Neural cell (in vitro differentiated cells): ENCODE data around the gene UHRF1. TPM values are rescaled to one million over a fixed set of nuclear protein-coding genes. Genes with fewer than 3 reads are reported as not detected.

ENCODE experiments used
- H2AFZ ChIP-seq: fragments of 200-600, 300-800 bp; sonication (generic), shearing (Covaris generic); 2 replicates; pipeline ENCODE4 v1.6.0; 2014; ENCODE audit warnings: low read depth, mild to moderate bottlenecking, antibody characterized with exemption, low read length, moderate library complexity
- H3F3A ChIP-seq: fragments of 200-600 bp; shearing (Covaris generic); 2 replicates; pipeline ENCODE4 v1.6.1; 2016; ENCODE audit warnings: mild to moderate bottlenecking, moderate library complexity, mixed read lengths, antibody characterized with exemption, low read length; ENCODE audit not compliant: insufficient read depth, poor library complexity, severe bottlenecking
- H3K27ac ChIP-seq: fragments of 200-600, 300-800 bp; sonication (generic), shearing (Covaris generic); 2 replicates; pipeline ENCODE4 v1.5.1; 2014; ENCODE audit warnings: mild to moderate bottlenecking, low read length, moderate library complexity
- H3K27me3 ChIP-seq: fragments of 300-800, 200-600 bp; sonication (generic), shearing (Covaris generic); 2 replicates; pipeline ENCODE4 v1.6.0; 2014; ENCODE audit warnings: mild to moderate bottlenecking, low read depth, low read length, moderate library complexity; ENCODE audit not compliant: insufficient read depth
- H3K36me3 ChIP-seq: fragments of 300-800, 200-600 bp; sonication (generic), shearing (Covaris generic); 2 replicates; pipeline ENCODE4 v1.5.1; 2014; ENCODE audit warnings: mild to moderate bottlenecking, antibody characterized with exemption, low read length, moderate library complexity; ENCODE audit not compliant: insufficient read depth
- H3K4me2 ChIP-seq: fragments of 300-800, 200-600 bp; sonication (generic), shearing (Covaris generic); 2 replicates; pipeline ENCODE4 v1.6.0; 2014; ENCODE audit warnings: mild to moderate bottlenecking, low read length
- H3K4me3 ChIP-seq: fragments of 300-800, 200-600 bp; sonication (generic), shearing (Covaris generic); 2 replicates; pipeline ENCODE4 v1.5.1; 2014; ENCODE audit warnings: mild to moderate bottlenecking, low read length, moderate library complexity
- H3K79me2 ChIP-seq: fragments of 200-600 bp; shearing (Covaris generic); replicated peaks from 2 replicates; pipeline ENCODE4 v1.6.0; 2014; ENCODE audit warnings: mild to moderate bottlenecking, low read length, moderate library complexity; ENCODE audit not compliant: insufficient read depth
- H3K9ac ChIP-seq: fragments of 300-800, 200-600 bp; sonication (generic), shearing (Covaris generic); 2 replicates; pipeline ENCODE4 v1.6.1; 2016; ENCODE audit warnings: mild to moderate bottlenecking, low read length, mixed read lengths
- H3K9me2 ChIP-seq: fragments of 200-600 bp; shearing (Covaris generic); 2 replicates; pipeline ENCODE4 v1.6.1; 2016; ENCODE audit warnings: mild to moderate bottlenecking, low read length, mixed read lengths; ENCODE audit not compliant: insufficient read depth
- H3K9me3 ChIP-seq: fragments of 200-600, 300-800 bp; sonication (generic), shearing (Covaris generic); 2 replicates; pipeline ENCODE4 v1.6.1; 2016; ENCODE audit warnings: mild to moderate bottlenecking, mixed run types, low read length, moderate library complexity, mixed read lengths
- H4K20me1 ChIP-seq: fragments of 200-600 bp; shearing (Covaris generic); 2 replicates; pipeline ENCODE4 v1.6.1; 2016; ENCODE audit warnings: mild to moderate bottlenecking, mixed run types; ENCODE audit not compliant: insufficient read depth
- CTCF ChIP-seq: fragments of 450-650 bp; IDR thresholded peaks from 2 replicates; pipeline ENCODE4 v1.5.1; 2014; ENCODE audit warnings: antibody characterized with exemption, mild to moderate bottlenecking, moderate library complexity; ENCODE audit not compliant: poor library complexity, severe bottlenecking
- EP300 ChIP-seq: fragments of 450-650 bp; conservative IDR thresholded peaks from 2 replicates; pipeline ENCODE4 v1.6.1; 2014; ENCODE audit warnings: antibody characterized with exemption, mild to moderate bottlenecking, moderate library complexity; ENCODE audit not compliant: poor library complexity, severe bottlenecking
- EZH2 ChIP-seq: fragments of 200-600, 300-800 bp; shearing (Covaris generic), sonication (generic); IDR thresholded peaks from 2 replicates; pipeline ENCODE4 v1.6.1; 2014; ENCODE audit warnings: antibody characterized with exemption, low read length, borderline replicate concordance, mild to moderate bottlenecking; ENCODE audit not compliant: insufficient read depth, poor library complexity, severe bottlenecking
- MXI1 ChIP-seq: fragments of 450-650 bp; conservative IDR thresholded peaks from 2 replicates; pipeline ENCODE4 v1.6.1; 2014; ENCODE audit warnings: antibody characterized with exemption, mild to moderate bottlenecking; ENCODE audit not compliant: poor library complexity, severe bottlenecking
- POLR2AphosphoS5 ChIP-seq: IDR thresholded peaks from 2 replicates; pipeline ENCODE4 v1.6.1; 2012
- RAD21 ChIP-seq: fragments of 450-650 bp; conservative IDR thresholded peaks from 2 replicates; pipeline ENCODE4 v1.6.1; 2014; ENCODE audit warnings: antibody characterized with exemption, mild to moderate bottlenecking, moderate library complexity
- SMC3 ChIP-seq: fragments of 450-650 bp; conservative IDR thresholded peaks from 2 replicates; pipeline ENCODE4 v1.6.1; 2014; ENCODE audit warnings: antibody characterized with exemption, mild to moderate bottlenecking, moderate library complexity; ENCODE audit not compliant: poor library complexity
- TAF1 ChIP-seq: IDR thresholded peaks from 2 replicates; pipeline ENCODE4 v1.6.1; 2012; ENCODE audit warnings: low read depth
- polyA plus RNA-seq: library from polyadenylated mRNA; depleted of rRNA; stranded (reverse); fragments of >200 nt; gene quantifications from 2 replicates; pipeline ENCODE4 v1.2.3, GENCODE V29; 2014
- TF ChIP-seq, protein P1 (sequence below): IDR thresholded peaks from 2 replicates; pipeline ENCODE4 v1.6.1; 2012; ENCODE audit warnings: borderline replicate concordance

The UHRF1 gene
- polyA plus RNA-seq, 1 donor from 2014 or later: 3.0 TPM

- Histone ChIP-seq H4K20me1 (no peaks in the 10 kb centered on the region), H3K9me3 (no peaks in the 10 kb centered on the region), H3K4me2 (no peak overlapping the region), H3K27ac (no peak overlapping the region), H3K27me3 (no peaks in the 10 kb centered on the region), H2AFZ (no peak overlapping the region), H3K79me2 (peaks cover 36% of the 10 kb centered on the region), H3K36me3 (peaks cover 7% of the 10 kb centered on the region), H3K4me3 (no peak overlapping the region), H3K9me2 (no peaks in the 10 kb centered on the region), H3K9ac (no peak overlapping the region), H3F3A (no peaks in the 10 kb centered on the region)
- no peak for TF ChIP-seq EZH2
- no peak for TF ChIP-seq MXI1
- no peak for TF ChIP-seq POLR2AphosphoS5
- TF ChIP-seq EP300: no peak
- TF ChIP-seq RAD21: no peak
- TF ChIP-seq, protein P1, sequence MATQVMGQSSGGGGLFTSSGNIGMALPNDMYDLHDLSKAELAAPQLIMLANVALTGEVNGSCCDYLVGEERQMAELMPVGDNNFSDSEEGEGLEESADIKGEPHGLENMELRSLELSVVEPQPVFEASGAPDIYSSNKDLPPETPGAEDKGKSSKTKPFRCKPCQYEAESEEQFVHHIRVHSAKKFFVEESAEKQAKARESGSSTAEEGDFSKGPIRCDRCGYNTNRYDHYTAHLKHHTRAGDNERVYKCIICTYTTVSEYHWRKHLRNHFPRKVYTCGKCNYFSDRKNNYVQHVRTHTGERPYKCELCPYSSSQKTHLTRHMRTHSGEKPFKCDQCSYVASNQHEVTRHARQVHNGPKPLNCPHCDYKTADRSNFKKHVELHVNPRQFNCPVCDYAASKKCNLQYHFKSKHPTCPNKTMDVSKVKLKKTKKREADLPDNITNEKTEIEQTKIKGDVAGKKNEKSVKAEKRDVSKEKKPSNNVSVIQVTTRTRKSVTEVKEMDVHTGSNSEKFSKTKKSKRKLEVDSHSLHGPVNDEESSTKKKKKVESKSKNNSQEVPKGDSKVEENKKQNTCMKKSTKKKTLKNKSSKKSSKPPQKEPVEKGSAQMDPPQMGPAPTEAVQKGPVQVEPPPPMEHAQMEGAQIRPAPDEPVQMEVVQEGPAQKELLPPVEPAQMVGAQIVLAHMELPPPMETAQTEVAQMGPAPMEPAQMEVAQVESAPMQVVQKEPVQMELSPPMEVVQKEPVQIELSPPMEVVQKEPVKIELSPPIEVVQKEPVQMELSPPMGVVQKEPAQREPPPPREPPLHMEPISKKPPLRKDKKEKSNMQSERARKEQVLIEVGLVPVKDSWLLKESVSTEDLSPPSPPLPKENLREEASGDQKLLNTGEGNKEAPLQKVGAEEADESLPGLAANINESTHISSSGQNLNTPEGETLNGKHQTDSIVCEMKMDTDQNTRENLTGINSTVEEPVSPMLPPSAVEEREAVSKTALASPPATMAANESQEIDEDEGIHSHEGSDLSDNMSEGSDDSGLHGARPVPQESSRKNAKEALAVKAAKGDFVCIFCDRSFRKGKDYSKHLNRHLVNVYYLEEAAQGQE: no peak
- TF ChIP-seq SMC3: no peak
- TF ChIP-seq TAF1: no peak
- no peak for TF ChIP-seq CTCF
Observed at GRCh38 chr19:5002143-5002542, 92.8 kb downstream of the UHRF1 start.

DNA sequence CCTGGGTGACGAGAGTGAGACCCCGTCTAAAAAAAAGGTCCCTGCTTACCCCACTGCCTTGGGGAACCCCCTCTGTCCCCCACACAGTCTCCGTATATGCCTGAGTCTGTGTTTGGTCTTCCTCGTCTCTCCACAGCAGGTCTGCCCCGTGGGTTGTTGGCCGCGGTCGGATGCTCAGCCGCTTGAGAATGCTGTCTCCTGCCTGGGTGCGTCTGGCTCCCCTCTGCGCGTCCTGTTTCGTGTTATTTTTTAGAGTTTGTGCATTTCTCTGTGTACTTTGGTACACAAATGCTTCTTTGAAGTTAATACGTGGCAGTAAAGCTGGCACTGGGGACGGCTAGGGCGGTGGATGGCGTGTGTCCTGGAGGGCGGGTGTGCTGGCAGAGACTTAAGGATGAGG lies 94.5 kb downstream of the UHRF1 start:
- peaks cover 35% of the 10 kb centered on the region for H3K79me2 ChIP-seq
- no peaks in the 10 kb centered on the region for H3K9me2 ChIP-seq
- TF ChIP-seq RAD21: no peak
- TF ChIP-seq MXI1: no peak
- TF ChIP-seq EZH2: no peak
- TF ChIP-seq CTCF: no peak
- TF ChIP-seq, protein P1: no peak
- H3F3A ChIP-seq: no peaks in the 10 kb centered on the region
- H2AFZ ChIP-seq: no peak overlapping the region
- H3K36me3 ChIP-seq: no peaks in the 10 kb centered on the region
- H3K9me3 ChIP-seq: no peaks in the 10 kb centered on the region
- H3K27me3 ChIP-seq: no peaks in the 10 kb centered on the region
- no peak overlapping the region for H3K4me3 ChIP-seq
- H3K27ac ChIP-seq: no peak overlapping the region
- H3K4me2 ChIP-seq: no peak overlapping the region
- H3K9ac ChIP-seq: no peak overlapping the region
- H4K20me1 ChIP-seq: no peaks in the 10 kb centered on the region
